HCT116 (cell line): Measurements from ENCODE around the gene FBXO47. TPM values are rescaled to one million over a fixed set of nuclear protein-coding genes. Genes with fewer than 3 reads are reported as not detected.

Source experiments
- ATAC-seq: fragments of 200-7000 bp; cut with Tn5 transposase; 2 replicates; pipeline ENCODE4 v1.9.1; 2020; ENCODE audit warnings: mild to moderate bottlenecking, moderate library complexity
- BruUV-seq: library from RNA; stranded (reverse); fragments of 400-500 nt; replicated peaks from 2 replicates; lab custom pipeline; 2021; lab: Mats Ljungman, UMichigan
- CTCF ChIA-PET: fragments of 300-600 bp; sonication (Branson Sonifier 250); formaldehyde crosslinking; loops from one replicate; lab custom pipeline; 2021; ENCODE audit warnings: antibody characterized with exemption; lab: Charles Lee
- POLR2A ChIA-PET: fragments of 300-600, 350-600 bp; sonication (Branson Sonifier 250); formaldehyde crosslinking; loops from one replicate; lab custom pipeline; 2021; ENCODE audit warnings: antibody characterized with exemption; lab: Charles Lee
- RAD21 ChIA-PET, 2 experiments: fragments of 300-600 bp; sonication (Branson Sonifier 250); formaldehyde crosslinking; loops; one replicate each; lab custom pipeline; 2023; ENCODE audit warnings: low total read pairs in 2 of 2; ENCODE audit not compliant: uncharacterized antibody in 2 of 2, unreplicated experiment in 2 of 2, low non-redundant PET in 1 of 2; lab: Charles Lee
- DNase-seq: peaks from one replicate; pipeline ENCODE4 v3.0.0-alpha.2; 2010; ENCODE audit warnings: low read depth, low spot score
- H2AFZ ChIP-seq: fragments of 200-600 bp; shearing (Covaris generic), sonication (generic); 2 replicates; pipeline ENCODE4 v1.6.1; 2017; ENCODE audit warnings: low read depth, mixed run types, mixed read lengths, antibody characterized with exemption, low read length; ENCODE audit not compliant: poor library complexity, severe bottlenecking
- H3K27ac ChIP-seq: 2 replicates; pipeline ENCODE4 v1.5.1; 2012; ENCODE audit warnings: low read depth, low read length
- H3K27me3 ChIP-seq: fragments of 200-600 bp; sonication (generic); 2 replicates; pipeline ENCODE4 v1.6.1; 2016; ENCODE audit warnings: mixed run types, low read length, mixed read lengths; ENCODE audit not compliant: insufficient read depth
- H3K36me3 ChIP-seq, 2 experiments: fragments of 200-500 bp in 1 of 2; fragments of 200-600 bp in 1 of 2; sonication (Bioruptor generic) in 1 of 2; sonication (generic) in 1 of 2; 2 replicates each; pipeline versions ENCODE4 v1.5.1 to v1.6.1; 2014 to 2016; ENCODE audit warnings: low read length in 2 of 2, inconsistent platforms in 1 of 2, mixed read lengths in 1 of 2, mixed run types in 1 of 2; ENCODE audit not compliant: insufficient read depth in 2 of 2, control insufficient read depth in 1 of 2
- H3K4me1 ChIP-seq, 2 experiments: fragments of 200-600 bp in 1 of 2; sonication (generic) in 1 of 2; 2 replicates each; pipeline versions ENCODE4 v1.5.1 to v1.6.1; 2012 to 2017; ENCODE audit warnings: low read length in 2 of 2, inconsistent platforms in 1 of 2, mild to moderate bottlenecking in 1 of 2, mixed read lengths in 1 of 2, mixed run types in 1 of 2, moderate library complexity in 1 of 2; ENCODE audit not compliant: insufficient read depth in 2 of 2, control insufficient read depth in 1 of 2
- H3K4me2 ChIP-seq: fragments of 200-600 bp; sonication (generic); 2 replicates; pipeline ENCODE4 v1.6.1; 2017; ENCODE audit warnings: mixed run types, low read length, mixed read lengths
- H3K4me3 ChIP-seq, 2 experiments: fragments of 200-600 bp in 1 of 2; sonication (generic) in 1 of 2; replicated peaks in 1 of 2; 2 replicates each; pipeline ENCODE4 v1.5.1; 2011 to 2016; ENCODE audit warnings: low read length in 2 of 2, control low read depth in 1 of 2, low read depth in 1 of 2, mild to moderate bottlenecking in 1 of 2, mixed read lengths in 1 of 2, mixed run types in 1 of 2
- H3K79me2 ChIP-seq: fragments of 200-600 bp; sonication (generic); 2 replicates; pipeline ENCODE4 v1.6.1; 2017; ENCODE audit warnings: mild to moderate bottlenecking, mixed run types, low read length, moderate library complexity, mixed read lengths; ENCODE audit not compliant: insufficient read depth
- H3K9ac ChIP-seq: fragments of 200-600 bp; sonication (generic); 2 replicates; pipeline ENCODE4 v1.6.1; 2016; ENCODE audit warnings: low read length, mixed read lengths
- H3K9me2 ChIP-seq: fragments of 200-600 bp; sonication (generic), shearing (Covaris generic); 2 replicates; pipeline ENCODE4 v1.6.1; 2017; ENCODE audit warnings: mixed run types, mild to moderate bottlenecking, moderate library complexity; ENCODE audit not compliant: insufficient read depth
- H3K9me3 ChIP-seq, 2 experiments: fragments of 200-500 bp in 1 of 2; fragments of 200-600 bp in 1 of 2; sonication (Bioruptor generic) in 1 of 2; sonication (generic) in 1 of 2; 2 replicates each; pipeline ENCODE4 v1.6.1; 2014 to 2017; ENCODE audit warnings: low read length in 2 of 2, mixed read lengths in 2 of 2, inconsistent platforms in 1 of 2, low read depth in 1 of 2, mild to moderate bottlenecking in 1 of 2, mixed run types in 1 of 2, moderate library complexity in 1 of 2; ENCODE audit not compliant: control insufficient read depth in 1 of 2, insufficient read depth in 1 of 2
- H4K20me1 ChIP-seq: fragments of 200-600 bp; sonication (generic), shearing (Covaris generic); 2 replicates; pipeline ENCODE4 v1.6.1; 2017; ENCODE audit warnings: mixed run types, mild to moderate bottlenecking, moderate library complexity; ENCODE audit not compliant: insufficient read depth
- CBX3 ChIP-seq: IDR thresholded peaks from 2 replicates; pipeline ENCODE4 v1.6.1; 2012; ENCODE audit warnings: low read depth
- ELF1 ChIP-seq: IDR thresholded peaks from 2 replicates; pipeline ENCODE4 v1.6.1; 2012; ENCODE audit warnings: low read depth, borderline replicate concordance
- FOSL1 ChIP-seq: IDR thresholded peaks from 2 replicates; pipeline ENCODE4 v1.6.1; 2012; ENCODE audit warnings: low read depth
- JUND ChIP-seq: IDR thresholded peaks from 2 replicates; pipeline ENCODE4 v1.6.1; 2012
- SP1 ChIP-seq: IDR thresholded peaks from 2 replicates; pipeline ENCODE4 v1.6.1; 2012; ENCODE audit warnings: low read depth
- SRF ChIP-seq: IDR thresholded peaks from 2 replicates; pipeline ENCODE4 v1.6.1; 2012; ENCODE audit warnings: low read depth
- TCF7L2 ChIP-seq: IDR thresholded peaks from 2 replicates; pipeline ENCODE4 v1.7.0; 2011; ENCODE audit warnings: borderline replicate concordance, inconsistent platforms; ENCODE audit not compliant: insufficient read depth, insufficient read length; ENCODE audit errors: extremely low read depth
- intact Hi-C: fragments of 100-400 bp; cut with micrococcal nuclease; formaldehyde crosslinking; loops from 2 replicates; pipeline ENCODE4 v1.10.0; 2022
- total RNA-seq: library from RNA; stranded (reverse); gene quantifications from one replicate; pipeline ENCODE4 v1.2.1, GENCODE V29; 2021; ENCODE audit not compliant: unreplicated experiment
- TF ChIP-seq, protein P1 (sequence below): IDR thresholded peaks from 2 replicates; pipeline ENCODE4 v1.6.1; 2012
- TF ChIP-seq, protein P2 (sequence below): IDR thresholded peaks from 2 replicates; pipeline ENCODE4 v1.6.1; 2011; ENCODE audit warnings: mild to moderate bottlenecking, low read length, moderate library complexity; ENCODE audit not compliant: insufficient replicate concordance; ENCODE audit errors: extremely low read depth

FBXO47 gene
- total RNA-seq, 1 experiment from 2014 or later = not detected

DNA sequence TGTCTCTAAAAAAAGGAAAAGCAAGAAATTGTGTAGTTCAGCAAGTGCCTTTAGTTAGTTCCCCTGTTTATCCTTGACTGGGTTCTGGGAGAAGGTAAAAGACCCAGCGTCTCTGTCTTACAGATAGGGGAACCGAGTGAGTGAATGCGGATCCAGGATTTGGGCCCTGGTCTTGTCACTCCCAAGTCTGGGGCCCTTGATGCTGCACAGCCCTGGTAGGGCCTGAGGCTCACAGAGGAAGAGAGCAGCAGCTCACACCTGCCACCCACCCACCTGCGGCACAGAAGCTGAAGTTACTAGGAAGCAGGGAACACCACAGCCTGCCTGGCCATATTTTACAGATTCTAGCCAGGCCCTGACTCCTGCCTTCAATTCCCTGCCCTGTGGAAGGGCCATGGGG, 75.1 kb downstream of the FBXO47 start (continued):
- TF ChIP-seq, protein P1, sequence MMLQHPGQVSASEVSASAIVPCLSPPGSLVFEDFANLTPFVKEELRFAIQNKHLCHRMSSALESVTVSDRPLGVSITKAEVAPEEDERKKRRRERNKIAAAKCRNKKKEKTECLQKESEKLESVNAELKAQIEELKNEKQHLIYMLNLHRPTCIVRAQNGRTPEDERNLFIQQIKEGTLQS = no peak
- TF ChIP-seq ELF1 (no peak), SRF (no peak), TCF7L2 (no peak), JUND (no peak), CBX3 (no peak)

DNA sequence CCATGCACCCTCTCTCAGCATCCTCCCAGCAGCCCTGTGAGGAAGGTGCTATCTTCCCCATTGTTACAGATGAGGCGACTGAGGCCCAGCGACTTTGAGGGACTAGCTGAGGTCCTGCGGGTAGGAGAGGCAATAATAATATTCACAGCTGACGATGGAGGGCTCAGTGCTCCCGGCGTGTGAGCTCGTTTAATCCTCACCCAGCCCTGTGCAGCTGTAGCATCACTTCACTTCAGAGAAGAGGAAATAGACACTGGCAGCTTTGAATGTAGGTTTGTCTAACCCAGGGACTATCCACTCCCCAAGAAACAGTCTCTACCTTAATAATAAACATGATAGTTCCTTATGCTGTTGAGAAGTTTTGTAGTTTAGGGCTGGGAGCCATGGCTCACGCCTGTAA, 75.8 kb downstream of the FBXO47 start:
- no peak for TF ChIP-seq SP1
- TF ChIP-seq FOSL1 = no peak
- TF ChIP-seq, protein P2, sequence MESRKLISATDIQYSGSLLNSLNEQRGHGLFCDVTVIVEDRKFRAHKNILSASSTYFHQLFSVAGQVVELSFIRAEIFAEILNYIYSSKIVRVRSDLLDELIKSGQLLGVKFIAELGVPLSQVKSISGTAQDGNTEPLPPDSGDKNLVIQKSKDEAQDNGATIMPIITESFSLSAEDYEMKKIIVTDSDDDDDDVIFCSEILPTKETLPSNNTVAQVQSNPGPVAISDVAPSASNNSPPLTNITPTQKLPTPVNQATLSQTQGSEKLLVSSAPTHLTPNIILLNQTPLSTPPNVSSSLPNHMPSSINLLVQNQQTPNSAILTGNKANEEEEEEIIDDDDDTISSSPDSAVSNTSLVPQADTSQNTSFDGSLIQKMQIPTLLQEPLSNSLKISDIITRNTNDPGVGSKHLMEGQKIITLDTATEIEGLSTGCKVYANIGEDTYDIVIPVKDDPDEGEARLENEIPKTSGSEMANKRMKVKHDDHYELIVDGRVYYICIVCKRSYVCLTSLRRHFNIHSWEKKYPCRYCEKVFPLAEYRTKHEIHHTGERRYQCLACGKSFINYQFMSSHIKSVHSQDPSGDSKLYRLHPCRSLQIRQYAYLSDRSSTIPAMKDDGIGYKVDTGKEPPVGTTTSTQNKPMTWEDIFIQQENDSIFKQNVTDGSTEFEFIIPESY = no peak
- Histone ChIP-seq H2AFZ (no peak overlapping the region), H4K20me1 (no peaks in the 10 kb centered on the region), H3K79me2 (peaks cover 38% of the 10 kb centered on the region), H3K27me3 (no peaks in the 10 kb centered on the region), H3K4me3 (no peak overlapping the region), H3K4me1 (no peaks in the 10 kb centered on the region), H3K9me2 (no peaks in the 10 kb centered on the region), H3K9me3 (no peaks in the 10 kb centered on the region), H3K9ac (no peak overlapping the region), H3K4me2 (no peak overlapping the region), H3K27ac (no peak overlapping the region), H3K36me3 (peaks cover 16 to 36% of the 10 kb centered on the region in 2 experiments; a peak in 3 of 4 replicates)
- intact Hi-C loops = no loop called here
- POLR2A ChIA-PET = no interaction called here
- no peak for ATAC-seq
- BruUV-seq = TSS peak; percentile 19
- RAD21 ChIA-PET = no interaction called here
- CTCF ChIA-PET = no interaction called here
- DNase-seq = no peak
